TTC549 (cell line): Measurements from ENCODE around the gene OR1C1.
A peak's percentile ranks its signal among the peaks of the same experiment; 100 is the strongest.
"Not testable (repeated sequence)": the region's sequence is repeated elsewhere in the genome, so short reads cannot be mapped to it uniquely, and the experiment has no call there.

Experiments used
- FAIRE-seq: peaks from 2 replicates; lab custom pipeline; 2012; peaks lifted over from hg19 to GRCh38; lab: Jason Lieb, UNC

The OR1C1 gene

GRCh38 chr1:247760456-247760855, at the start of gene OR1C1:
Gene OR1C1, minus strand, starts transcription at chr1:247760556. Its CDS starts 2,150 bp downstream, at chr1:247758406.
- FAIRE-seq: no peak

DNA sequence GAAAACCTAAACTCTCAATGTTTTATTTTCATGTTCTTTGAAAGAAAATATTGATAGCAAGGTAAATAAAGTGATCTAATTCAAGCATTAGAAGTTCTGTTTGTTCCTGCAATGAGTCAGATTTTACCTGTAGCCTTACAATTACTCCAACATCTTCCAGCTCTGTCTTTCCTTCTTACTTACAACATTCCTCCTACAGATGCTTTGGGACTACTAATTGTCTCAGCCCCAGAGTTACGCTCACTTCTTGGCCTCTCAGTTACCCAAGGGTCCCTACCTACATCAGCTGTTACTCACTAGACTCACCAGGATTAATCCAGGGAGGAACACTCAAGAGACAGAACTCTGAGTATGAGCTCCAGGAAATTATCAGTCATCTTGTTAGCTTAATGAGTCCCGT, 37.2 kb upstream of the OR1C1 start:
- no peak for FAIRE-seq

GRCh38 chr1:247769603-247770002, 9.2 kb upstream of the OR1C1 start:
- no peak for FAIRE-seq

GRCh38 chr1:247754311-247754710, 6.0 kb downstream of the OR1C1 start:
- not testable (repeated sequence) for FAIRE-seq

GRCh38 chr1:247749870-247750269, 10.5 kb downstream of the OR1C1 start:
- no peak for FAIRE-seq

- FAIRE-seq: no peak
Measured at GRCh38 chr1:247748041-247748440, 12.3 kb downstream of the OR1C1 start, which contains the start of gene OR14A2. Gene OR14A2, minus strand, starts transcription at chr1:247748141.

- FAIRE-seq: no peak
Measured at GRCh38 chr1:247747616-247748015, 12.7 kb downstream of the OR1C1 start.

- FAIRE-seq: no peak
Measured at GRCh38 chr1:247746391-247746935, 13.9 kb downstream of the OR1C1 start.

- FAIRE-seq: not testable (repeated sequence)
Measured at GRCh38 chr1:247742215-247742760, 18.1 kb downstream of the OR1C1 start.

- FAIRE-seq: no peak
Measured at GRCh38 chr1:247741756-247742155, 18.6 kb downstream of the OR1C1 start.

DNA sequence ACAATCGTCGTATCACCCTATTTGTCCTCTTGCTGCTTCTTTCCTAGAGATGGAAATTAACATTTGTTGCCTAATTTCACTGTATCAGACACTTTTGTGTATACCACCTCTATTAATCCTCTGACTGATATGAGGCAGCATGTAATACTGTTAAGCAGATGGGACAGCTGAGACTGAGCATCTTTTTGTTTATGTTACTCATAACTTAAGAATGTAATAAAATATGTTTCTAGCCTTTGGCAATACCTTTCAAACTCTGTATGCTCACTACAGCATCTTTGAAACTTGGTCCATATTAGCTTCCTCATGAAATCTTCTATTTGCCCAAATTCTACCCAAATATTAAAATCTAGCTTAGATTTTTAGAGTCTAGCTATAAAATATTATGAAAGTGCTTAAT, 19.6 kb downstream of the OR1C1 start:
- no peak for FAIRE-seq

- no peak for FAIRE-seq
Measured at GRCh38 chr1:247738315-247738714, 22.0 kb downstream of the OR1C1 start, which contains the start of gene OR14K1. Gene OR14K1, plus strand, starts transcription at chr1:247738615. Its CDS starts 0 bp downstream, at chr1:247738615.

DNA sequence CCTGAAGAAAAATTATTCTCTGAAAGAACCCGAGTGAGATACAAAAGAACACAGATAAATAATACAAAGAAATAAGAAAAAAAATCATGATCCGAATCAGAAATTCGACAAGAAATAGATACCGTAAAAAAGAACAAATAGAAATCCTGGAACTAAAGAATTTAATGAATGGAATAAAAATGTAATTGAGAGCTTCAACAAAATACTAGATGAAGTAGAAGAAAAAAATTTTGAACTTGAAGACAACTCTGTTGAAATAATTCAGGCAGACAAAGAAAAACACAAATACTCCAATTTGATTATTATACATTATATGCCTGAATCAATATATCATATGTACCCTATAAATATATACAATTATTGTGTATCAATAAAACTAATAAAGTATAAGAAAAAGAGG, 39.1 kb downstream of the OR1C1 start:
- FAIRE-seq: peak; percentile 46

- no peak for FAIRE-seq
Measured at GRCh38 chr1:247716546-247716945, 43.8 kb downstream of the OR1C1 start, which contains the start of gene OR6F1. Gene OR6F1, minus strand, starts transcription at chr1:247716646. Its CDS starts 3,891 bp downstream, at chr1:247712755.

DNA sequence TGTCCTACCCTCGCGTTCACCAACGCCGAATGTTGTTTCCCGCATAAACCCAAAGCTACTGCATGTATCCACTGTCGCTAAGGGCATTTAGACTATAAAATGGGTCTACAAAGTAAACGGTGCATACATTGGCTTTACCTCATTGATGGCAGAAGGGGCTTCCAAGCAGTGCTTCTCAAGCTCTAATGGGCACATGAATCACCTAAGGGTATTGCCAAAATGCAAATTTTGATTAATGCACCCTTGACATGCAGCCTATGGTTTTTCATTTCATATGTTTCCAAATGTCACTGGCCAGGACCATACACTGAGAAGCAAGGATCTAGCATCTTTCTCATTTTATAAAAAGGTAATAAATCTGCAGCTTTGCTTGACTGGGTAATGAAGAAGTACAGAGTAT, 46.6 kb downstream of the OR1C1 start:
- no peak for FAIRE-seq

- not testable (repeated sequence) for FAIRE-seq
Measured at GRCh38 chr1:247710681-247711080, 49.7 kb downstream of the OR1C1 start.
